NCI-H1105 treated with DMSO at 0.1 percent for 48 hours (cell line): ENCODE measurements around the gene PLCH2.

Experiments used
- DNase-seq: peaks from one replicate; lab custom pipeline; 2025; lab: John Stamatoyannopoulos, UW

The PLCH2 gene

GRCh38 chr1:2530513-2531361 is 54.6 kb downstream of the PLCH2 start:
- DNase-seq: peak; percentile 73

DNA sequence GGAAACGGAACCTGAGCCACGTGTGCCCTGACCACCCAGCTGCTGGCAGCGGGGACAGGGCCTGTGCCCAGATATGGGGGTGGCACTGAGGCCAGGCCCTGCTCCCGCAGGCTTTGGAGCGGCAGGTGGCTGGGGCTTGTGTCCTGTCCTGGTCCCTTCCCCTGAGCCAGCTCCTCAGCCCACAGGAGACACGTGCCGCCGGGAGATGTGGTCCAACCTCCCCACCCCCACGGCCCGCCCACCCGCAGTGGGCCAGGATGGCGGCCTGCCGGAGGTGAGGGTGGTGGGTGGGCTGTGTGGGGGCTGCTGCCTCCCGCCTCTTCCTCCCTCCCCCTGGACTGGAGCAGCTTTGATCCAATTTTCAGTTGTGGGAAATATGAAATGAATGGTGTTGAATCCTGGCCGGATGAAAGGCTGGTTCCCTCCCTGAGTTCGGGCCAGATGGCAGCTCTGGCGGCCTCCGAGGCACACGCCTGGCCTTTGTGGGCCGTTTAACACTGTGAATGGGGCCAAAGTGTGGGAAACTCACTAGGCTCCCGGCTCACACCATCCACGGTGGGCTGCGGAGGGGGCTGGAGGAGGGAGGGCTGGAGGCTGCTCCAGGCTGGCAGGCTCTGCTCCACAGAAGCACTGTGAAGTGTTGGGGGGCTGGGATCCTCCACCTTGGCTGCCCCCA is 56.5 kb downstream of the PLCH2 start:
- DNase-seq: no peak

- no peak for DNase-seq
These were observed 57.3 kb downstream of the PLCH2 start for GRCh38 chr1:2533365-2533764.

GRCh38 chr1:2534315-2534686 is 58.2 kb downstream of the PLCH2 start:
- no peak for DNase-seq

DNA sequence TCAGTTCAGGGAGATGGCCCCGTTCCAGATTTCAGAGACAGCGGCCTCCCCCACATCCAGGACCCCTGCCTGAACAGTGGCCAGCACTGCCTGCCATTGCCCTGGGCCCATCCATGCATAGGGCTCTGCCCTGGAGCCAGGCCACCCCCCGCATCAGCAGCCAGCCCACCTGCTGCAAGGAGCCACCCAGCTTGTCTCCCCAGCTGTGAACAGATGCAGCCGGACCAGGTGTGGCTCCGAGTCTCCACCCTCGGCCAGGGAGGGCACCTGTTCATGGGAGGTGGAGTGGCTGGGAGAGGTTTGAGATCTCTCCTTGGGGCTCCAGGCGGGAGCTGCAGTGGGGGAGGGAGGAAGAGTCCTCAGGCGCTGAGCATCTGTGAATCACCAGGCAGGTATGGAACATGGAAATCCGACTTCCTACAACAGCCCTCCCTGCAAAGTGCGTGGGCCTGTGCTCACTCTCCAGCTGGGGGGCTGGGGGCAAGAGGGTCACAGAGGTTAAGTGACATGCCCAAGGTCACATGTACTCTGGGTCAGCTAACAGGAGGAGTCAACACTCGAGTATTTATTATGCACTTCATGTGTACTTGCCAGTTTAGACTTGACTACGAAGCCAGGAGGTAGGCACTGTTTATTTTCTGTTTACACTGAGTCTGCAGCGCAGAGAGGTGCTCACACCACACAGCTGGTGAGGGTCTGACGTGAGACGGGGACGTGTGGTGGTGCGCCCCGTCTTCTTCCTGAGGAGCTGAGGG is 58.8 kb downstream of the PLCH2 start:
- peak; percentile 91 for DNase-seq

GRCh38 chr1:2535455-2535854 is 59.4 kb downstream of the PLCH2 start:
- no peak for DNase-seq

DNA sequence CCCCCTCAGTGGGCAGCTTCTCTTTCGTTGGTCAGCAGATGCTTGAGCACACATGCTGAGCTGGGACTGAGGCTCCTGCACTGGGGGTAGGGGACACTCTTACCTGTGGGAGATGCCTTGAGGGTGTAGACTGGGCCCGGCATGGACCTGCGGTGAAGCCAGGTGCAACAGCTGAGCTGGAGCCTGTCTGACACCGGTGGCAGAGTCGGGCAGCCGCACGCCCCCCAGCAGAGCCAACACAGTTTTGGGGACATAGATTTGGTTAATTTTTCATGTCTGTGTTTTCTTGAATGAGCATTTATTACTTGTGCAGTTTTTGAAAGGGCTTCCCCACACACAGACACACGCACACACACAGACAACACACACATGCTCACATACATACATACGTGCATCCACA is 59.9 kb downstream of the PLCH2 start:
- no peak for DNase-seq

GRCh38 chr1:2537784-2538115 is 61.7 kb downstream of the PLCH2 start:
- no peak for DNase-seq

DNA sequence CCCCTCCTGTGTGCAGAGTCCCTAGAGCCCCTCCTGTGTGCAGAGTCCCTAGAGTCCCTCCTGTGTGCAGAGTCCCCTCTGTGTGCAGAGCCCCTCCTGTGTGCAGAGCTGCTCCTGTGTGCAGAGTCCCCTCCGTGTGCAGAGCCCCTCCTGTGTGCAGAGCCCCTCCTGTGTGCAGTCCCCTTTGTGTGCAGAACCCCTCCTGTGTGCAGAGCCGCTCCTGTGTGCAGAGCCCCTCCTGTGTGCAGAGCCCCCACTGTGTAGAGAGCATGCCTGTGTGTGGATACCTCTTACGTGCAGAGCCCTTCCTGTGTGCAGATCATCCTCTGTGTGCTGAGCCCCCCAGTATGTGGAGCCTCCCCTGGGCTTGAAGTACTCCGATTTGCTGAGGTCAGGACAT is 62.3 kb downstream of the PLCH2 start:
- no peak for DNase-seq

DNA sequence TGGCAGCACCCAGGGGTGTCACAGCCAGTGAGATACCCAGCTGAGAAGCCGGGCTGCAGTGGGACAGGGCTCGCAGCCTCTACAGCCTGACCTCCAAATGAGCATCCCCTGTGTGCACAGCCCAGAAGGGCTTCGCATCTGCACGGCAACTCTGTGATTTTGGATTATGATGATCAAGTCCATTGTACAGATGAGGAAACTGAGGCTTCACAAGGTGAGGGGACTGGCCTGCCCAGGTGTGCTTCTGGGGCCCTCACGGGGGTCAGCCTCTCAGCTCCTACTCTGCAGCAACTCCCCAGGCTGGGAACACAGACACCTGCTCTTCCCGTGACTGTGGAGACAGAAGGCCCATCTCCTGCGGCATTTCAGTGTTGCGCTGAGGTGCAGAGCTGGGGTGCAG is 62.8 kb downstream of the PLCH2 start:
- DNase-seq: no peak

DNA sequence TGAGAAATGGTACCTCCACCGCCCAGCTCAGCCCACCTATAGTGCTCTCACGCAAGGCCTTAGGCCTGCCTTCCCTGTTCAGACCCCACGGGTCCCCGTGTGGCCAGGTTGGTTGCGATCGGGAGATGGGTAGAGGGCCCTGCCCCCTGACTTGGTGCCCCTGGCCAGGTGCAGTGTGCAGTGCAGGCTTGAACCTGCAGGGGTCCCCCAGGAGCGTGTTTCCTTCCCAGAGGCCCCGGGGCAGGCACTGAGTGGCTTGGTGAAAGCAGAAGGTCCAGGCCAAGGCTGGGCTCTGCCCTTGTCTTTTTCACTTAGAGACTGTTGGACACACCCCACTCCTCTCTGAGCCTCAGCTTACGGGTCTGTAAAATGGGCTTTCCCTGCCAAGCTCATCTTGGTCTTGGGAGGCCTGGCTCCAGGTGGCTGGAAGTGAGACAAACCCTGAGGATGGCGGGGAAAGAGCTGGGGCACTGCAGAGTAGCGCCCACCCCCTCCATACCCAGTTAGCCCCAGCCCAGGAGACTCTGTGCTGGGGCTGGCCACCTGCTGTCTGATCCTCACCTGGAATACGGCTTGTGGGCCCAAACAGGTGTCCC is 63.3 kb downstream of the PLCH2 start:
- no peak for DNase-seq

DNA sequence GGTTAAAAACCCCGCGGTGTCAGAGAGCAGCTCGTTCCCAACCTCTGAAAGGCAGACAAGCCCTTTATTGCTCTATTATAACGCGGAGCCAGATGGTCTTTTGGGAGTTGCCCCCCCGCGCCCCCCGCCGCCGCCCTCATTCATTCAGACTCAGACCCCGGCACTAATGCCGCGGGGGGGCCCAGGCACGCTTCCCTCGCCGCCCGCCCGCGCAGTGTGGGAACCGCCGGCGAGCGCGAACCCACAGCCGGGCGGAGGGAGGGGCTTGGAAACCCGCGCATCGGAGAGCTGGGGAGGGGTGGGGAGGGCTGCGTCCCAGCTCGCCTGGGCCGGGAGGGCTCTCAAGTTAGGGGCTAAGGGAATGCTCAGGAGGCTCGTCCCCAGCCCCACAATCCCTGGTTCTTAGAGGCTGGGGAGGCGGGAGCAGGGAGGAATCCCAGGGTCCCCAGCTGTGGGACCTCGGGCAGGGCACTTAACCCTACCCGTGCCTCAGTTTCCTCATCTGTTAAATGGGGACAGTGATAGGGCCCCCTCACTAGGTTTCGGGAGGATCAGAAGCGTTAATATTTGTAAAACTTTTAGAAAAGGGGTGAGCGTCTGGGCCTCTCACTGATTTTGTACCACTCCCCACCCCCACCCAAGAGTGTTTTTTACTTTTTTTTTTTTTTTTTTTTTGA is 64.9 kb downstream of the PLCH2 start:
- no peak for DNase-seq

DNA sequence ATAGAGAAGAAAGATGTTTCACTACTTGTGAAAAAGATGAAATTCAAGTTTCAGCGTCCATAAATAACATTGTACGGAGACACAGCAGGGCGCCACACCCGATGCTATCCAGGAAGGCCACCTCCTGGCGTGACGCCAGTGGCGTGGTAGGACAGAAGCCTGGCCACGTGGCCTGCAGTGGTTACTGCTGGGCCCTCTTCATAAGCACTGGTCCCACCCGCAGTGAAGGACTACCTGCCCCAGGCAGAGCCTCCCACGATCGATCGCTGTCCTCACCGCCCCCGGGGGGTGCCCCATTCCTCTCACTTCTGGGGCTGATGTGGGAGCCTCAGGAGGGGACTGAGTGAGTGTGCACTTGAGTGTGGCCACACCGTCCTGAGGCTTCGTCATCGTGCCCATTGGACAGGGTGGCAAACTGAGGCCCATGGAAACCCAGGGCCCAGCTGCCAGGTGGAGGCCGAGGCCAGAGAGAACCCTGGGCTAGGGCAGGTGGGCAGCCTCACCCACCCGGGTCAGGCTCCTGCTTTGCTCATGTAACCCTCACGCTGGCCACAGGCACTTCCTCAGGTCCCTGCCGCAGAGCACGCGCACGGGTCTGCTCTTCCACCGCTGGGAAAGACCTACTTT is 65.6 kb downstream of the PLCH2 start:
- no peak for DNase-seq

GRCh38 chr1:2542246-2542915 is 66.3 kb downstream of the PLCH2 start:
- no peak for DNase-seq

- no peak for DNase-seq
These were observed 67.5 kb downstream of the PLCH2 start for GRCh38 chr1:2543543-2544092.

GRCh38 chr1:2544093-2544874 is 68.2 kb downstream of the PLCH2 start:
- DNase-seq: no peak

DNA sequence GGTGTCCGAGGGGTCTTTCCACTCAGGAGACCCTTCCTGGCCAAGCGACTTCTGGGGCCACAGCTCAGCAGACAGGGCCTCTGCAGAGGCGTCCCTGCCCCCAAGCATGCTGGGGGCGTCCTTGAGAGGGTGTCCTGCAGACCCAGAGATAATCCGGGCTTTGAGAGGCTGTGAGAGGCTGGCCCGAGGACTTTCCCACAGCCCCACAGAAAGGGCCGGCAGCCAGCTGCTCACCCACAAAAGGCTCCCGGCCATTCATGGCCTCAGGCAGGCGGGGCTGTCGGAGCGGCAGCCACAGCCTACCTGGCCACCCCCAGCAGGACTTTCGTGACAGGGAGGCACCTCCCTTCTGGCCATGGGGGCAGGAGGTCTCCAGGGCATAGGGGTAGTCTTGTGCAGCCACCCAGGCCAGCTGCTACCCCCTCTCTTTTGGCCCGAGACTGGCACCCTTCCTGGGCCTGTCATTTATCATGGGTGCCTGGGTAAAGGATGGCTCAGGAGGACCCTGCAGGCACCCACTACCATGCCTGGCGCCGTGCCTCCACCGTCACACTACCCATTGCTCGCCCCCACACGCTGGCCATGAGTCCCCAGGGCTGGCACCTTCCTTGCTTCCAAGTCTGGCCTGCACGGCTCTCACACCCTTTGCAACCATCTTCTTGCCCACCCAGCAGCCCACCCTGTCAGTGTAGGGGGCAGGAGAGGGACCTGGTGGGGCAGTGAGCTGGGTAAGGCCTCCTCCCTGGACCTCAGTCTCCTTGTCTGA is 69.0 kb downstream of the PLCH2 start:
- DNase-seq: no peak

DNA sequence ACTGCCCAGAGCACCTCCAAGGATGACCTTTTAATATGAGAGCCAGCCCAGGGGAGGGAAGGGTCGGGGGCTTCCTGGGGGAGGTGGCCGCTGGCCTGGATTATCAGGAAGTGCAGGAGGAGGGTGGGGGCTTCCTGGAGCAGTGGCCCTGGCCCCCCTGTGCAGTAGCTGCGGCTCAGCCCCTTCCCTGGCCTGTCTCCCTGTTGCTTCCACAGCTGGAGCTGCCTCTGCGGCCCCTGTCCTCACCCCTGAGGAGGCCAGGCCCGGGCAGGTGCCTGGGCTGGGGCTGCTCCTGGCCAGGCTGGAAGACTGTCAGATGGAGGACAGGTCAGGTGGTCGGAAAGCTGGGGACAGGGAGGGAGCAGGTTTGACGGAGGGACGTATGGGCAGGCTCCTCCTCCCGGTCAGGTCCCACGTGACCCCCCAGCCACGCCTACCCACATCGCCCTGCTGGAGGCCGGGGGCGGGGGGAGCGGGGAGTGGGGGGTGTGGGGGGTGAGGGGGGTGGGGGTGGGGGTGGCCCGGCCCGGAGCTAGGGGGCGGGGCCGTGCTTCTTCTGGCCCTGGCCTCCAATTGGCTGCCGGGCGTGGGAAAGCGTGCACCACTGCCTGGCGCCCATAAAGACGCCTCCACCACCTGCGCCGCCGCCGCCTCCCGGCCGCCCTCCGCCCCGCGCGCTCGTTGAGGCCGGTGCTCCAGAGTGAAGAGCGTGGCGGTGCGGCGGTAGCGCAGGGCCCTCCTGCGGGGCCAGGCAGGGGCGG is 69.8 kb downstream of the PLCH2 start:
- peak; percentile 42 for DNase-seq
